ENCODE data around the gene CPEB3. TPM values are rescaled to one million over a fixed set of nuclear protein-coding genes. Genes with fewer than 3 reads are reported as not detected.

CPEB3 gene
- total RNA-seq, 1 experiment from 2014 or later, result 1.0 TPM

- Histone ChIP-seq H3T11ph (ENCODE audit: low read length) (no peak overlapping the region), H3K79me2 (ENCODE audit: insufficient read depth, low read length) (peaks cover 27% of the 10 kb centered on the region; the same call in 1 of the 2 replicates), H3K23me2 (ENCODE audit: insufficient read length, low read depth, low read length, poor library complexity, severe bottlenecking) (peaks cover 9% of the 10 kb centered on the region), H2BK12ac (ENCODE audit: insufficient read length, low read depth, low read length) (no peak overlapping the region), H4K91ac (ENCODE audit: insufficient read length, low read depth, low read length) (no peak overlapping the region), H4K5ac (ENCODE audit: insufficient read length, low read depth, low read length) (no peak overlapping the region), H3K56ac (ENCODE audit: insufficient read length, low read depth, low read length) (no peak overlapping the region), H3K4ac (ENCODE audit: low read depth, low read length) (no peak overlapping the region), H2BK120ac (ENCODE audit: low read depth, low read length, poor library complexity, severe bottlenecking) (no peak overlapping the region), H3K79me1 (ENCODE audit: insufficient read depth, low read depth, low read length, poor library complexity, severe bottlenecking) (peaks cover 8% of the 10 kb centered on the region), H3K23ac (ENCODE audit: insufficient read length, low read depth, low read length) (no peak overlapping the region), H2BK20ac (ENCODE audit: low read depth, low read length, poor library complexity, severe bottlenecking) (no peak overlapping the region), H2BK15ac (ENCODE audit: low read depth, low read length) (no peak overlapping the region), H3K9ac (ENCODE audit: extremely low read depth, insufficient read length, low read length) (peak overlapping the region; percentile 72), H2AK5ac (ENCODE audit: insufficient read length, low read length) (no peak overlapping the region), H4K20me1 (ENCODE audit: control insufficient read depth, insufficient read depth, insufficient read length) (no peaks in the 10 kb centered on the region), H3K14ac (ENCODE audit: insufficient read depth, low read length) (no peak overlapping the region), H3K4me2 (ENCODE audit: insufficient read depth, insufficient read length, low read length) (peak overlapping the region; percentile 97), H4K8ac (replicated peaks; ENCODE audit: insufficient read length, low read depth, low read length) (no peak overlapping the region), H2BK5ac (ENCODE audit: insufficient read length, low read length) (no peak overlapping the region), H3K27ac (ENCODE audit: insufficient read length, low read depth, low read length) (no peak overlapping the region), H2AFZ (ENCODE audit: low read length) (no peak overlapping the region), H3K18ac (ENCODE audit: insufficient read length, low read depth, low read length) (no peak overlapping the region), H3K27me3 (ENCODE audit: insufficient read depth, low read length) (no peaks in the 10 kb centered on the region), H3K9me3 (ENCODE audit: control insufficient read depth, low read depth, low read length) (no peaks in the 10 kb centered on the region), H3K4me1 (ENCODE audit: insufficient read depth, low read length) (no peaks in the 10 kb centered on the region)
- peak; percentile 61 for TF ChIP-seq CTCF (conservative IDR thresholded peaks at IDR 0.05)
- H3K27ac Mint-ChIP-seq, result peak overlapping the region in 1 of 3 experiments; percentile 57; a peak in 1 of 7 replicates
- H3K27me3 Mint-ChIP-seq (ENCODE audit: low read depth), result no peaks in the 10 kb centered on the region
- no peak for DNase-seq
- H3K9me3 Mint-ChIP-seq, result 0 out of 5 replicates have a peak, but pooled peaks cover 0 to 3% of the 10 kb centered on the region in 2 experiments
- peak overlapping the region; percentile 80 to 94 for H3K4me3 Mint-ChIP-seq
- peaks cover 15 to 18% of the 10 kb centered on the region in 2 experiments for H3K4me1 Mint-ChIP-seq
- peaks cover 6 to 29% (median 19%) of the 10 kb centered on the region in 3 experiments; a peak in 6 of 7 replicates for H3K36me3 Mint-ChIP-seq (ENCODE audit: insufficient read depth in 1 of 3, low read depth in 3 of 3)
- no CpG with 5 or more reads among the region's 17 CpGs for WGBS (ENCODE audit: extremely low coverage, insufficient read length, low lambda C conversion rate)
These were observed 1.3 kb upstream of the CPEB3 start for GRCh38 chr10:92291921-92292845.
